CD4-positive, alpha-beta T cell (primary cell): Measurements from ENCODE around the gene HSD17B1. TPM values are rescaled to one million over a fixed set of nuclear protein-coding genes. Genes with fewer than 3 reads are reported as not detected.

Experiments used
- ATAC-seq: fragments of 200-7000 bp; cut with Tn5 transposase; one replicate; pipeline ENCODE4 v1.10.0; 2022; ENCODE audit warnings: mild to moderate bottlenecking; ENCODE audit not compliant: poor library complexity
- CTCF ChIA-PET: fragments of 350-600 bp; sonication (Branson Sonifier 250); formaldehyde crosslinking; loops from one replicate; lab custom pipeline; 2021; ENCODE audit warnings: antibody characterized with exemption, inconsistent platforms; lab: Charles Lee
- POLR2A ChIA-PET: fragments of 350-600 bp; sonication (Branson Sonifier 250); formaldehyde crosslinking; loops from one replicate; lab custom pipeline; 2021; ENCODE audit warnings: antibody characterized with exemption, inconsistent platforms; lab: Charles Lee
- DNase-seq, 14 experiments: peaks; one replicate each; pipeline ENCODE4 v3.0.0-alpha.2; 2013 to 2020; ENCODE audit warnings: mixed read lengths in 2 of 14
- H3K27ac ChIP-seq, 2 donors: one replicate each; pipeline versions ENCODE4 v1.5.1 to v1.7.0; 2013; ENCODE audit warnings: low read length in 2 of 2, low read depth in 1 of 2, mild to moderate bottlenecking in 1 of 2
- H3K27me3 ChIP-seq, 2 experiments: 1 replicate in 1 of 2; 2 replicates in 1 of 2; pipeline versions ENCODE4 v1.6.1 to v1.7.0; 2013; ENCODE audit warnings: low read length in 2 of 2, control low read depth in 1 of 2, mild to moderate bottlenecking in 1 of 2, moderate library complexity in 1 of 2; ENCODE audit not compliant: insufficient read depth in 2 of 2, control insufficient read depth in 1 of 2
- H3K36me3 ChIP-seq: one replicate; pipeline ENCODE4 v1.6.1; 2013; ENCODE audit warnings: low read length, control low read depth; ENCODE audit not compliant: insufficient read depth
- H3K4me1 ChIP-seq: one replicate; pipeline ENCODE4 v1.6.1; 2013; ENCODE audit warnings: low read length, control low read depth; ENCODE audit not compliant: insufficient read depth
- H3K4me3 ChIP-seq: one replicate; pipeline ENCODE4 v1.5.1; 2013; ENCODE audit warnings: mild to moderate bottlenecking, low read length, moderate library complexity
- H3K9me3 ChIP-seq, 2 experiments: 1 replicate in 1 of 2; 2 replicates in 1 of 2; pipeline versions ENCODE4 v1.6.1 to v1.7.0; 2013; ENCODE audit warnings: low read length in 2 of 2, mild to moderate bottlenecking in 2 of 2, control low read depth in 1 of 2, moderate library complexity in 1 of 2; ENCODE audit not compliant: control insufficient read depth in 1 of 2, insufficient read depth in 1 of 2
- H3K27ac Mint-ChIP-seq: one replicate; pipeline ENCODE4 v1.8.0; 2020; ENCODE audit warnings: mixed read lengths
- H3K27me3 Mint-ChIP-seq: one replicate; pipeline ENCODE4 v1.8.0; 2021; ENCODE audit warnings: mixed read lengths
- H3K36me3 Mint-ChIP-seq: one replicate; pipeline ENCODE4 v1.8.0; 2021; ENCODE audit warnings: low read depth, mixed read lengths
- H3K4me1 Mint-ChIP-seq: one replicate; pipeline ENCODE4 v1.8.0; 2021; ENCODE audit warnings: low read depth, mixed read lengths
- H3K4me3 Mint-ChIP-seq: one replicate; pipeline ENCODE4 v1.8.0; 2020; ENCODE audit warnings: mild to moderate bottlenecking, mixed read lengths
- H3K9me3 Mint-ChIP-seq: one replicate; pipeline ENCODE4 v1.8.0; 2020; ENCODE audit warnings: mixed read lengths
- intact Hi-C, 2 experiments: fragments of 100-400 bp; cut with DNase I in 1 of 2; cut with micrococcal nuclease in 1 of 2; formaldehyde crosslinking; loops; one replicate each; pipeline versions ENCODE4 v1.15.1 to v1.9.0; 2023 to 2025; cut with DNase I, micrococcal nuclease
- total RNA-seq, 174 experiments: library from RNA in 2 of 174; stranded (reverse) in 2 of 174; gene quantifications; one replicate each; pipeline ENCODE4 v1.2.3 and lab custom pipeline; 2021 to 2026
- TF ChIP-seq, protein P1 (sequence below): fragments of 200-600 bp; IDR thresholded peaks from one replicate; pipeline ENCODE4 v1.8.0; 2022; ENCODE audit warnings: antibody characterized with exemption, mild to moderate bottlenecking

HSD17B1 gene
- total RNA-seq, 2 experiments from 2014 or later = 0.80 to 0.81 TPM

DNA sequence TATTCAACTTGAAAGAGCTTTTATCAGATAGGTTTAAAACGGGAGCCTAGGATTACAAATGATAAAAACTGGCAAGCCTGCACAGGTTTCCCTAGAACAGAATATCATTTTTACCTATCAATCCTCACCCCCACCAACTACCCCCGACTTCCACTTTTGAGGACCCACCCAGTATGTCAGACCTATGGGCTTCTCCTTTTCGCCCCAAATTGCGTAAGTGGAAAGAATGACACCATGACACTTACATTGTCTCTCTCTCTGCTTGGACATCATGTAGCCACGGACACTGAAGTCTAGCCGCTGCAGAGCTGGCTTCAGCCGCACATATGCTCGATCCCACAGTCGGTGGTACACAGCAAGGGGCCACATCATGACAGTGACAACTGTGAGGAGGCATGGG, 32.2 kb downstream of the HSD17B1 start:
- H3K4me3 Mint-ChIP-seq = no peak overlapping the region
- Histone ChIP-seq H3K36me3 (peaks cover 95% of the 10 kb centered on the region), H3K27me3 (no peaks in the 10 kb centered on the region), H3K4me1 (no peaks in the 10 kb centered on the region), H3K4me3 (no peak overlapping the region), H3K27ac (no peak overlapping the region), H3K9me3 (no peaks in the 10 kb centered on the region)
- H3K4me1 Mint-ChIP-seq = no peaks in the 10 kb centered on the region
- no peak overlapping the region for H3K27ac Mint-ChIP-seq
- no peaks in the 10 kb centered on the region for H3K27me3 Mint-ChIP-seq
- H3K9me3 Mint-ChIP-seq = no peaks in the 10 kb centered on the region
- intact Hi-C loops = no loop called here
- peaks cover 96% of the 10 kb centered on the region for H3K36me3 Mint-ChIP-seq
- DNase-seq = no peak
- ATAC-seq = no peak
- CTCF ChIA-PET = no interaction called here
- TF ChIP-seq, protein P1, sequence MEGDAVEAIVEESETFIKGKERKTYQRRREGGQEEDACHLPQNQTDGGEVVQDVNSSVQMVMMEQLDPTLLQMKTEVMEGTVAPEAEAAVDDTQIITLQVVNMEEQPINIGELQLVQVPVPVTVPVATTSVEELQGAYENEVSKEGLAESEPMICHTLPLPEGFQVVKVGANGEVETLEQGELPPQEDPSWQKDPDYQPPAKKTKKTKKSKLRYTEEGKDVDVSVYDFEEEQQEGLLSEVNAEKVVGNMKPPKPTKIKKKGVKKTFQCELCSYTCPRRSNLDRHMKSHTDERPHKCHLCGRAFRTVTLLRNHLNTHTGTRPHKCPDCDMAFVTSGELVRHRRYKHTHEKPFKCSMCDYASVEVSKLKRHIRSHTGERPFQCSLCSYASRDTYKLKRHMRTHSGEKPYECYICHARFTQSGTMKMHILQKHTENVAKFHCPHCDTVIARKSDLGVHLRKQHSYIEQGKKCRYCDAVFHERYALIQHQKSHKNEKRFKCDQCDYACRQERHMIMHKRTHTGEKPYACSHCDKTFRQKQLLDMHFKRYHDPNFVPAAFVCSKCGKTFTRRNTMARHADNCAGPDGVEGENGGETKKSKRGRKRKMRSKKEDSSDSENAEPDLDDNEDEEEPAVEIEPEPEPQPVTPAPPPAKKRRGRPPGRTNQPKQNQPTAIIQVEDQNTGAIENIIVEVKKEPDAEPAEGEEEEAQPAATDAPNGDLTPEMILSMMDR = no peak
- POLR2A ChIA-PET = interaction anchor here (1.0 kb wide), 1 partner anchor 25 kb away, joined by 3 read pairs; the partner anchor contains the start of gene TUBG1

DNA sequence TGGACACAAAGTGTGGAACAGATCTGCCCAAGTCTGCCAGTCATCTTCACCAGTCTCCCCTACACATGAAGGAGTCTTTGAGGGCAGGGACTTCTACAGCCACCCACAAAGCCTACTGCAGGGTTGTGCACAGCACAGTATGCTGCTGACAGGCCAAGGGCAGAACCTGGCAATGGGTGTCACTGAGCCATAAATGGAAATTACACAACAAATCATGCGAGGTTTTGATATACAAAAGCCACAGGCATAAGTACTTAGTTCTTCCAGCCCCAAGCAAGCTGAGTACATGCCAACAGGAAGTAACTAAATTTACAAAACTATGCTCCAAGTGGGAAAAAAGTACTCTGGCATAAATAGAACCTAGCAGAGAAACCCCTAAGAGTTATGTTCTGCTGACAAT, 32.6 kb downstream of the HSD17B1 start:
- Mint-ChIP-seq H3K27me3 (no peaks in the 10 kb centered on the region), H3K27ac (no peak overlapping the region), H3K4me1 (no peaks in the 10 kb centered on the region), H3K9me3 (no peaks in the 10 kb centered on the region), H3K4me3 (no peak overlapping the region), H3K36me3 (peaks cover 96% of the 10 kb centered on the region)
- CTCF ChIA-PET = no interaction called here
- ATAC-seq = no peak
- intact Hi-C loops = no loop called here
- DNase-seq = no peak
- Histone ChIP-seq H3K4me3 (no peak overlapping the region), H3K27me3 (no peaks in the 10 kb centered on the region), H3K9me3 (no peaks in the 10 kb centered on the region), H3K4me1 (no peaks in the 10 kb centered on the region), H3K36me3 (peaks cover 95% of the 10 kb centered on the region), H3K27ac (no peak overlapping the region)
- POLR2A ChIA-PET = interaction anchor here (1.0 kb wide), 1 partner anchor 24 kb away, joined by 3 read pairs; the partner anchor contains the start of gene TUBG1
- TF ChIP-seq, protein P1 = no peak

DNA sequence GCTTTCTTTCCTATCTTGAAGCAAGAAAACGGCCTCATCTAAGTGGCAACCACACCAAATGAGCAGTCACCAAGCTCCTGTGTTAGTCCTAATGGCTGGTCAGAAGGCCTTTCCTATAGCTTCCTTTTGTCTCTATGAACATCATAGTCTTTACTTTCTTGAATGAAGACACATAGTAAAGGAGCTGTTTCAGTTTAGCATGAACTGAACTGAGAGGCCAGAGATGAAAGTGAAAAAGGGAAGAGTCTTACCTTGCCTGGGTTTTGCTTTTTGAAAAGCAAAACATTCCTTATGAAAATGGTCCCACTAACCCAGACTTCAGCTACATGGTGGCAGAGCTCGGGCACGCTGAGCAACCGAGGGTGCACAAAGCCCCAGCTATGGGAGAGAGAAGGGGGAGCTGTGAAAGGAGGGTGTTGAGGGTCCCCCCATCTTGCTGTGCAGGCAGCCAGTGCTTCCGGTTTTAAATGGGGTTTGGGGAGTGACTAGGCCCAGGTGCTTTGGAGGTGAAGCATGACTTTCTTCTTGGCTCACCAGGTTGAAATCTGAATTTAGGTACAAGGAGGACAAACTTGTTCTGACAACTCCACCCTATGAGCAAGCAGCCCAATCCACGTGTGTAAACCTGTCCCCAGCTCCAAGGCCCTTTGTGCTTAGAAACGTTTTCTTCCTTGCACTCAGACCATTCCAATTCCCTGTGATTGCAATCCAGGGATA, 33.9 kb downstream of the HSD17B1 start:
- DNase-seq (no peak), ATAC-seq (no peak)
- Mint-ChIP-seq H3K4me1 (peaks cover under 1% of the 10 kb centered on the region), H3K27ac (no peak overlapping the region), H3K36me3 (peaks cover 98% of the 10 kb centered on the region), H3K4me3 (no peak overlapping the region), H3K9me3 (no peaks in the 10 kb centered on the region), H3K27me3 (no peaks in the 10 kb centered on the region)
- TF ChIP-seq, protein P1 = no peak
- Histone ChIP-seq H3K9me3 (no peaks in the 10 kb centered on the region), H3K27ac (no peak overlapping the region), H3K36me3 (peaks cover 98% of the 10 kb centered on the region), H3K4me3 (no peak overlapping the region), H3K4me1 (no peaks in the 10 kb centered on the region), H3K27me3 (no peaks in the 10 kb centered on the region)
- CTCF ChIA-PET = interaction anchor here (1.0 to 1.6 kb wide), 2 partner anchors 9 to 19 kb away, joined by 3 to 5 read pairs; partner anchors contain the start of genes MLX and PSMC3IP
- POLR2A ChIA-PET = interaction anchor here (1.0 to 1.1 kb wide), 2 partner anchors 19 to 22 kb away, joined by 4 to 6 read pairs; partner anchors contain the start of genes RETREG3 and TUBG1
- intact Hi-C loops = no loop called here
